Measurements from ENCODE around the gene UNC13B. TPM values are rescaled to one million over a fixed set of nuclear protein-coding genes. Genes with fewer than 3 reads are reported as not detected.

The UNC13B gene
- total RNA-seq, 1 experiment from 2014 or later: 49.3 TPM

GRCh38 chr9:35294066-35294465 is 132.3 kb downstream of the UNC13B start:
- H3K9me3 Mint-ChIP-seq: no peaks in the 10 kb centered on the region
- ChIA-PET POLR2A (no interaction called here), CTCF (interaction anchor here (1.9 kb wide), 1 partner anchor 13 kb away, joined by 6 read pairs; no protein-coding TSS in a partner anchor)
- DNase-seq (ENCODE audit: low spot score): no peak
- H3K36me3 Mint-ChIP-seq: peaks cover 6% of the 10 kb centered on the region
- no peaks in the 10 kb centered on the region for H3K27me3 Mint-ChIP-seq (ENCODE audit: low read depth)
- peaks cover 3% of the 10 kb centered on the region; the same call in 1 of the 2 replicates for H3K4me1 Mint-ChIP-seq
- TF ChIP-seq, protein P1, sequence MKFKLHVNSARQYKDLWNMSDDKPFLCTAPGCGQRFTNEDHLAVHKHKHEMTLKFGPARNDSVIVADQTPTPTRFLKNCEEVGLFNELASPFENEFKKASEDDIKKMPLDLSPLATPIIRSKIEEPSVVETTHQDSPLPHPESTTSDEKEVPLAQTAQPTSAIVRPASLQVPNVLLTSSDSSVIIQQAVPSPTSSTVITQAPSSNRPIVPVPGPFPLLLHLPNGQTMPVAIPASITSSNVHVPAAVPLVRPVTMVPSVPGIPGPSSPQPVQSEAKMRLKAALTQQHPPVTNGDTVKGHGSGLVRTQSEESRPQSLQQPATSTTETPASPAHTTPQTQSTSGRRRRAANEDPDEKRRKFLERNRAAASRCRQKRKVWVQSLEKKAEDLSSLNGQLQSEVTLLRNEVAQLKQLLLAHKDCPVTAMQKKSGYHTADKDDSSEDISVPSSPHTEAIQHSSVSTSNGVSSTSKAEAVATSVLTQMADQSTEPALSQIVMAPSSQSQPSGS (CRISPR knock-in tag; IDR thresholded peaks at IDR 0.05; ENCODE audit: borderline replicate concordance, low read depth): no peak
- no peak for TF ChIP-seq OVOL2 (CRISPR knock-in tag; IDR thresholded peaks at IDR 0.05; ENCODE audit: borderline replicate concordance)
- no peak overlapping the region for H3K27ac Mint-ChIP-seq
- no peak for ATAC-seq
- no peak overlapping the region for H3K4me3 Mint-ChIP-seq

DNA sequence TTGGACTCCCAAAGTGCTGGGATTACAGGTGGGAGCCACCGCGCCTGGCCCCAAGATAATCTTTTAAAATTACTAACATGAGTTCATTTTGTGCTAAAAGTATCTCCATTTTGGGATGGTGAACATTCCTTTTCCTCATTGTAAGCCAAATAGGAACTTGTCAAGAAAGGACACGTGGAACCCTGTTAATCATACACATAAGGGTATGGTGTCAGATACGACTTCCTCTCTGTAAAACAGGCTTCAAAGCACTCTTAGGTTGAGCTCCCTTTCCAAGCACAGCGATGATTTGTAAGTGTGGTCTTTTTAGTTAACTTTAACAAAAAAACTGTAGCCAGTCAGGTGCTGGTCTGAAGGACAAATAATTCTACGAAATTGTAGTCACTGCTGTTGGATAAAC is 132.7 kb downstream of the UNC13B start:
- POLR2A ChIA-PET: no interaction called here
- CTCF ChIA-PET: interaction anchor here (1.9 kb wide), 1 partner anchor 14 kb away, joined by 6 read pairs; no protein-coding TSS in a partner anchor
- H3K27ac Mint-ChIP-seq: no peak overlapping the region
- no peak overlapping the region for H3K4me3 Mint-ChIP-seq
- H3K9me3 Mint-ChIP-seq: no peaks in the 10 kb centered on the region
- TF ChIP-seq GABPB1 (CRISPR knock-in tag; IDR thresholded peaks at IDR 0.05) (no peak), GTF2I (CRISPR knock-in tag; conservative IDR thresholded peaks at IDR 0.05) (no peak), E2F4 (CRISPR knock-in tag; IDR thresholded peaks at IDR 0.05; ENCODE audit: borderline replicate concordance, low read depth) (no peak), ZNF317 (CRISPR knock-in tag; IDR thresholded peaks at IDR 0.05; ENCODE audit: borderline replicate concordance, low read depth) (no peak), ZNF396 (CRISPR knock-in tag; IDR thresholded peaks at IDR 0.05; ENCODE audit: borderline replicate concordance) (no peak), USF2 (CRISPR knock-in tag; IDR thresholded peaks at IDR 0.05) (no peak)
- TF ChIP-seq, protein P2, sequence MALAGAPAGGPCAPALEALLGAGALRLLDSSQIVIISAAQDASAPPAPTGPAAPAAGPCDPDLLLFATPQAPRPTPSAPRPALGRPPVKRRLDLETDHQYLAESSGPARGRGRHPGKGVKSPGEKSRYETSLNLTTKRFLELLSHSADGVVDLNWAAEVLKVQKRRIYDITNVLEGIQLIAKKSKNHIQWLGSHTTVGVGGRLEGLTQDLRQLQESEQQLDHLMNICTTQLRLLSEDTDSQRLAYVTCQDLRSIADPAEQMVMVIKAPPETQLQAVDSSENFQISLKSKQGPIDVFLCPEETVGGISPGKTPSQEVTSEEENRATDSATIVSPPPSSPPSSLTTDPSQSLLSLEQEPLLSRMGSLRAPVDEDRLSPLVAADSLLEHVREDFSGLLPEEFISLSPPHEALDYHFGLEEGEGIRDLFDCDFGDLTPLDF (CRISPR knock-in tag; IDR thresholded peaks at IDR 0.05): no peak
- TF ChIP-seq, protein P3, sequence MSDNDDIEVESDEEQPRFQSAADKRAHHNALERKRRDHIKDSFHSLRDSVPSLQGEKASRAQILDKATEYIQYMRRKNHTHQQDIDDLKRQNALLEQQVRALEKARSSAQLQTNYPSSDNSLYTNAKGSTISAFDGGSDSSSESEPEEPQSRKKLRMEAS (CRISPR knock-in tag; IDR thresholded peaks at IDR 0.05): no peak
- H3K4me1 Mint-ChIP-seq: peaks cover 3% of the 10 kb centered on the region; the same call in 1 of the 2 replicates
- ATAC-seq (no peak), DNase-seq (ENCODE audit: low spot score) (no peak)
- H3K27me3 Mint-ChIP-seq (ENCODE audit: low read depth): no peaks in the 10 kb centered on the region
- peaks cover 6% of the 10 kb centered on the region for H3K36me3 Mint-ChIP-seq

GRCh38 chr9:35295369-35296036 is 133.7 kb downstream of the UNC13B start:
- Mint-ChIP-seq H3K36me3 (peaks cover 12% of the 10 kb centered on the region), H3K9me3 (no peaks in the 10 kb centered on the region), H3K4me3 (no peak overlapping the region), H3K27me3 (ENCODE audit: low read depth) (no peaks in the 10 kb centered on the region), H3K27ac (no peak overlapping the region), H3K4me1 (peaks cover 5% of the 10 kb centered on the region)
- ChIA-PET CTCF (interaction anchor here (1.9 kb wide), 1 partner anchor 15 kb away, joined by 6 read pairs; no protein-coding TSS in a partner anchor), POLR2A (no interaction called here)
- DNase-seq (ENCODE audit: low spot score): no peak
- ATAC-seq: no peak
- TF ChIP-seq CREB1 (CRISPR knock-in tag; IDR thresholded peaks at IDR 0.05): no peak
- no peak for TF ChIP-seq GTF2I (CRISPR knock-in tag; conservative IDR thresholded peaks at IDR 0.05)
- TF ChIP-seq USF1 (CRISPR knock-in tag; IDR thresholded peaks at IDR 0.05): no peak
- no peak for TF ChIP-seq ZBTB21 (CRISPR knock-in tag; IDR thresholded peaks at IDR 0.05; ENCODE audit: borderline replicate concordance)
- TF ChIP-seq, protein P4, sequence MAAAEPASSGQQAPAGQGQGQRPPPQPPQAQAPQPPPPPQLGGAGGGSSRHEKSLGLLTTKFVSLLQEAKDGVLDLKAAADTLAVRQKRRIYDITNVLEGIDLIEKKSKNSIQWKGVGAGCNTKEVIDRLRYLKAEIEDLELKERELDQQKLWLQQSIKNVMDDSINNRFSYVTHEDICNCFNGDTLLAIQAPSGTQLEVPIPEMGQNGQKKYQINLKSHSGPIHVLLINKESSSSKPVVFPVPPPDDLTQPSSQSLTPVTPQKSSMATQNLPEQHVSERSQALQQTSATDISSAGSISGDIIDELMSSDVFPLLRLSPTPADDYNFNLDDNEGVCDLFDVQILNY (CRISPR knock-in tag; IDR thresholded peaks at IDR 0.05): no peak
- TF ChIP-seq, protein P5, sequence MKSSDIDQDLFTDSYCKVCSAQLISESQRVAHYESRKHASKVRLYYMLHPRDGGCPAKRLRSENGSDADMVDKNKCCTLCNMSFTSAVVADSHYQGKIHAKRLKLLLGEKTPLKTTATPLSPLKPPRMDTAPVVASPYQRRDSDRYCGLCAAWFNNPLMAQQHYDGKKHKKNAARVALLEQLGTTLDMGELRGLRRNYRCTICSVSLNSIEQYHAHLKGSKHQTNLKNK (CRISPR knock-in tag; IDR thresholded peaks at IDR 0.05): no peak
- no peak for TF ChIP-seq FOXP4 (CRISPR knock-in tag; IDR thresholded peaks at IDR 0.05)
- no peak for TF ChIP-seq RORB (CRISPR knock-in tag; IDR thresholded peaks at IDR 0.05)
- TF ChIP-seq, protein P2 (CRISPR knock-in tag; IDR thresholded peaks at IDR 0.05): no peak
- no peak for TF ChIP-seq E2F4 (CRISPR knock-in tag; IDR thresholded peaks at IDR 0.05; ENCODE audit: borderline replicate concordance, low read depth)
